Measurements from ENCODE around the gene TCF19. TPM values are rescaled to one million over a fixed set of nuclear protein-coding genes. Genes with fewer than 3 reads are reported as not detected.
"Not testable (repeated sequence)": the region's sequence is repeated elsewhere in the genome, so short reads cannot be mapped to it uniquely, and the experiment has no call there.

Gene TCF19
- total RNA-seq, 6 donors from 2014 or later, result 4.2 to 10.0 (median 5.3) TPM

DNA sequence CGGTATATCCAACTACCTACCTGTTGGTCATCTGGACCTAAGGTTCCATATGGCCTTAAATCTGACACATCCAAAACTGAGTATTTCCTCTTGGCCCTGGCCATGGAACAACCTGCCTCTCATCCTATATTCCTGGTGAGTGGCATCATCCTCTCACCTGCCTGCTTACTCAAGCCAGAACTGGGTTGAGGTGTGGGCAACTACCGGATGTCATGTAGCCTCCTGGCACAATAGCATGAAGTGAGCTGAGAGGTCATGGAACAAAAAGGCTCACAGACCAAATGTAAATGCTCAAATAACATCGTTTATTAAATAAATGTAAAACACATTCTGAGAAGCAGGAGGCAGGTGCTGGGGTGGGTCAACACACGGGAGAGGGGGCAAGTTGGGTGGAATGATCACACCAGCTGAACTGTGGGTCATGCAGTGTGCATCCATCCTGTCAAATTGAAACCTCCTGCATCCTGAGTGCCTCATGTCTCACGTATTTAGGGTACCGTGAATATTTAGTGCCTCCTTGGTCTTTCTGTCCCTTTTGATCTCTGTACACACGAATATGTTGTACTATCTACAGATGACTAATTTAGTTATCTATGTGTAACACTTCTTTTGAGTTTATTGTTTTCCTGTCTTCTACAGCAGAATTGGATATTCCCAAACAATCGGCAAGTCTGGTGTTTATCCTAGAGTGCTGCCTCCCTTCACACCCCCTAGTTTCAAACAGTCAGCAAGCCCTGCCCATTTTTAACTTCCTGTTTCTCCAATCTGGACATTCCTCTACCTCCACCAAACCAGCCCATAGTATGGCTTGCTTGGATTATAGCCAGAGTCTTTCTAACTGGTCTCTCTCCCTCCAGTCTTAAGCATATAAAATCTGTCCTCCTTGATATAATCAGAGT lies 20.0 kb downstream of the TCF19 start:
- no peak for DNase-seq
- no peak for ATAC-seq (ENCODE audit: low FRiP score in 2 of 2)
- H3K36me3 ChIP-seq, result peaks cover 0 to 3% (median 0%) of the 10 kb centered on the region in 4 donors
- no peak overlapping the region for H3K27ac ChIP-seq
- TF ChIP-seq POLR2AphosphoS5 (IDR thresholded peaks at IDR 0.05), result no peak
- TF ChIP-seq POLR2A (IDR thresholded peaks at IDR 0.05), result no peak
- TF ChIP-seq EP300 (IDR thresholded peaks at IDR 0.05), result no peak
- TF ChIP-seq, protein P1, sequence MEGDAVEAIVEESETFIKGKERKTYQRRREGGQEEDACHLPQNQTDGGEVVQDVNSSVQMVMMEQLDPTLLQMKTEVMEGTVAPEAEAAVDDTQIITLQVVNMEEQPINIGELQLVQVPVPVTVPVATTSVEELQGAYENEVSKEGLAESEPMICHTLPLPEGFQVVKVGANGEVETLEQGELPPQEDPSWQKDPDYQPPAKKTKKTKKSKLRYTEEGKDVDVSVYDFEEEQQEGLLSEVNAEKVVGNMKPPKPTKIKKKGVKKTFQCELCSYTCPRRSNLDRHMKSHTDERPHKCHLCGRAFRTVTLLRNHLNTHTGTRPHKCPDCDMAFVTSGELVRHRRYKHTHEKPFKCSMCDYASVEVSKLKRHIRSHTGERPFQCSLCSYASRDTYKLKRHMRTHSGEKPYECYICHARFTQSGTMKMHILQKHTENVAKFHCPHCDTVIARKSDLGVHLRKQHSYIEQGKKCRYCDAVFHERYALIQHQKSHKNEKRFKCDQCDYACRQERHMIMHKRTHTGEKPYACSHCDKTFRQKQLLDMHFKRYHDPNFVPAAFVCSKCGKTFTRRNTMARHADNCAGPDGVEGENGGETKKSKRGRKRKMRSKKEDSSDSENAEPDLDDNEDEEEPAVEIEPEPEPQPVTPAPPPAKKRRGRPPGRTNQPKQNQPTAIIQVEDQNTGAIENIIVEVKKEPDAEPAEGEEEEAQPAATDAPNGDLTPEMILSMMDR (IDR thresholded peaks at IDR 0.05), result no peak
- peaks cover 0 to 21% (median 5%) of the 10 kb centered on the region in 4 donors for H3K4me1 ChIP-seq
- 46 to 47% methylated on average over 7 to 8 of the region's 8 CpGs for WGBS, 2 donors
- H3K4me3 ChIP-seq, result no peak overlapping the region
- no peaks in the 10 kb centered on the region for H3K9me3 ChIP-seq
- H3K27me3 ChIP-seq, result no peaks in the 10 kb centered on the region

DNA sequence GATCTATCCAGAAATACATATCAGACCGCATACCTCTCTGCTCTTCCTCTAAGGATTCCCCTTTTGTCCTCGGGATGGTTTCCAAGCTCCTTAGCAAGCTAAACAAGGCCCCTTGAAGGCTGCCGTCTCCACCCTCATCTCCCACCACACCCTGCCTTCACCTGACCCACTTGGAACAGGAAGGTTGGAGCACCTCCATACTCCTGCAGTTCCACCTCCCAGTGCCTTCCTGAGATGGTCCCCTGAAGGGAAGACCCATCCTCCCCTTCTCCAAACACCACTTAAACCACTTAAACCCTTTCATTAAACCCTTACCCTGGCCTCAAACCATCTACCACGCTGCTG lies 20.6 kb downstream of the TCF19 start:
- no peak for ATAC-seq (ENCODE audit: low FRiP score in 2 of 2)
- no peaks in the 10 kb centered on the region for H3K27me3 ChIP-seq
- H3K27ac ChIP-seq, result no peak overlapping the region
- no peaks in the 10 kb centered on the region for H3K9me3 ChIP-seq
- 57 to 58% methylated on average over 4 of the region's 4 CpGs for WGBS, 2 donors
- H3K4me3 ChIP-seq, result no peak overlapping the region
- no peak for DNase-seq
- TF ChIP-seq EP300 (IDR thresholded peaks at IDR 0.05), result no peak
- TF ChIP-seq POLR2A (IDR thresholded peaks at IDR 0.05), result no peak
- TF ChIP-seq POLR2AphosphoS5 (IDR thresholded peaks at IDR 0.05), result no peak
- TF ChIP-seq, protein P1 (IDR thresholded peaks at IDR 0.05), result no peak
- peaks cover 0 to 3% (median 0%) of the 10 kb centered on the region in 4 donors for H3K36me3 ChIP-seq
- H3K4me1 ChIP-seq, result peaks cover 0 to 21% (median 5%) of the 10 kb centered on the region in 4 donors

DNA sequence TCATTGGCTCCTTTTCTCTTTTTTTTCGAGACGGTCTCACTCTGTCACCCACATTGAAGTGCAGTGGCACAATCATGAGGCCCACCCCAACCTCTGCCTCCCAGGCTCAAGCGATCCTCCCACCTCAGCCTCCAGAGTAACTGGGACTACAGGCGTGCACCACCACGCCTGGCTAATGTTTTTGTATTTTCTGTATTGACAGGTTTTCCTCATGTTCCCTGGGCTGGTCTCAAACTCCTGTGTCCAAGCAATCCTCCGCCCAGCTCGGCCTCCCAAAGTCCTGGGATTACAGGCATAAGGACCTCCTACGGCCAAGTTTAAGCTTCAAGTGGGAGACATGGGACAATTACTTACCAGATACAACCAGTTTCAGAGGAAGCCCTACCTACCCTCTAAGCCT lies 21.5 kb downstream of the TCF19 start:
- H3K36me3 ChIP-seq, result peaks cover 0 to 3% (median 0%) of the 10 kb centered on the region in 4 donors
- TF ChIP-seq POLR2A (IDR thresholded peaks at IDR 0.05), result no peak
- TF ChIP-seq POLR2AphosphoS5 (IDR thresholded peaks at IDR 0.05), result no peak
- TF ChIP-seq, protein P1 (IDR thresholded peaks at IDR 0.05), result no peak
- TF ChIP-seq EP300 (IDR thresholded peaks at IDR 0.05), result no peak
- DNase-seq (no peak), ATAC-seq (ENCODE audit: low FRiP score in 2 of 2) (no peak)
- peaks cover 0 to 21% (median 5%) of the 10 kb centered on the region in 4 donors for H3K4me1 ChIP-seq
- 92 to 97% methylated on average over 8 of the region's 8 CpGs for WGBS, 2 donors
- no peaks in the 10 kb centered on the region for H3K27me3 ChIP-seq
- H3K9me3 ChIP-seq, result no peaks in the 10 kb centered on the region
- H3K27ac ChIP-seq, result peak overlapping the region in 1 of 4 donors; percentile 83
- peak overlapping the region in 3 of 4 donors; percentile 33 to 58 (median 35) for H3K4me3 ChIP-seq

DNA sequence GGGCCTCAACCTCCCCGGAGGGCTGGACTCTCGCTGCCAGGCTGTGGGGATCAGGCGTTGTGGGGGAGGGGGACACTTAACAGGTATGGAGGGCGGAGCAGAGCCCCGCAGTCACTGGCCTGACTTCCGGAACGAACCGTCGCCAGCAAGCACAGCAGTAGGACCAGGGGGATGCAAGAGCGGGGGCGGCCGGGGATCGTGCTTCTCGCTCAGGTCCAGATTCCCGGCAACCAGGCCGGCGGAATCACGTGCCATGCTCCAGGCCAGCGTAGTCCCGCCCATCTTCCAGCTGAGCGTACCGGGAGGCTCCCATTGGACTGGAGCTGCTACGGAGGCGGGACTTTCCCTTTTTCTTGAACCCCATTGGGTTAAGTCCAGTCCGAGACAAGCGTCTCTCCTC lies 22.1 kb downstream of the TCF19 start:
- WGBS, 2 donors, result 82 to 86% methylated on average over 18 to 23 of the region's 26 CpGs
- peak; percentile 67 to 86 for DNase-seq
- Histone ChIP-seq H3K4me3 (peak overlapping the region in 3 of 4 donors; percentile 33 to 58 (median 35)), H3K27me3 (no peaks in the 10 kb centered on the region), H3K9me3 (no peaks in the 10 kb centered on the region), H3K4me1 (peaks cover 0 to 21% (median 5%) of the 10 kb centered on the region in 4 donors), H3K36me3 (no peaks in the 10 kb centered on the region), H3K27ac (peak overlapping the region in 2 of 4 donors; percentile 19 to 83)
- TF ChIP-seq POLR2AphosphoS5 (IDR thresholded peaks at IDR 0.05) (no peak), POLR2A (IDR thresholded peaks at IDR 0.05) (peak in 1 of 4 donors; percentile 33)
- peak; percentile 96 to 99 for ATAC-seq (ENCODE audit: low FRiP score in 2 of 2)

DNA sequence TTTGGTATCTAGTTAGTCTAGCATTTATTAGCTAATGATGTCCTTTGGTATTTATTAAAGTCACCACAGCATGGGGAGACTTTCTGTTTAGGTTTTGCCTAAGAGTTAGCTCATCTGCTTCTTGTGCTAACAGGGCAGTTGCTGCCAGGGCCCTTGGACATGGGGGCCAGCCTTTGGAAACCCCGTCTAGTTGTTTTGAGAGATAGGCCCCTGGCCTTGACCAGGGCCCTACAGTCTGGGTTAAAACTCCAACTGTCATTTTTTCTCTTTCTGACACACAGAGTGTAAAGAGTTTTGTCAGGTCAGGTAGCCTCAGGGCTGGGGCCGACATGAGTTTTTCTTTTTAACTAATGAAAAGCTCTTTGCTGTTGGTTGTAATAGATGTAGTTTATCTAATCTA lies 24.9 kb downstream of the TCF19 start:
- 50 to 74% methylated on average over 2 of the region's 2 CpGs for WGBS, 2 donors
- not testable (repeated sequence) for H3K27me3 ChIP-seq; H3K4me3 ChIP-seq; H3K36me3 ChIP-seq; ATAC-seq (ENCODE audit: low FRiP score in 2 of 2); H3K9me3 ChIP-seq; H3K27ac ChIP-seq; DNase-seq
- H3K4me1 ChIP-seq, result peaks cover 0 to 28% (median 6%) of the 10 kb centered on the region in 4 donors

DNA sequence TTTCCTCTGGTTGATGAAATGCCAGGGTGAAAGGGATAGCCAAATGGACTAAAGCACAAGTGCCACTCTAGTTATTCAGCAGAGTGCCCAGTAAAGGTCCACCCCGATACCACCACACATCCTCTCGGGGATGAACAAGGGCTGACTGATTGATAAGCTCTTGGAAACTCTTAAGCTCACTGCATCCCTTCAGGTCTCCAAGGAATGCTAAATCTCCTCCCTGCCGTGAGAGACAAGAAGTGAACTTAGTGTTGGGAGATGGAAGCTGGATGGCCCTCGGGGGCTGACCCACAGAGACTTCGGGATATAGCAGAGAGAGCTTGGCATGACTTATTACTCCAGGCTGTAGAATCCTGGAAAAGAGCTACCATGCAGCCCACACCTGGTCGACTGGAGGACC lies 25.5 kb downstream of the TCF19 start:
- 81 to 83% methylated on average over 6 of the region's 6 CpGs for WGBS, 2 donors
- not testable (repeated sequence) for H3K27ac ChIP-seq; H3K9me3 ChIP-seq; H3K27me3 ChIP-seq; ATAC-seq (ENCODE audit: low FRiP score in 2 of 2); DNase-seq; H3K36me3 ChIP-seq
- H3K4me3 ChIP-seq, result peak overlapping the region in 1 of 4 donors; percentile 5
- peaks cover 0 to 22% (median 3%) of the 10 kb centered on the region in 4 donors for H3K4me1 ChIP-seq

DNA sequence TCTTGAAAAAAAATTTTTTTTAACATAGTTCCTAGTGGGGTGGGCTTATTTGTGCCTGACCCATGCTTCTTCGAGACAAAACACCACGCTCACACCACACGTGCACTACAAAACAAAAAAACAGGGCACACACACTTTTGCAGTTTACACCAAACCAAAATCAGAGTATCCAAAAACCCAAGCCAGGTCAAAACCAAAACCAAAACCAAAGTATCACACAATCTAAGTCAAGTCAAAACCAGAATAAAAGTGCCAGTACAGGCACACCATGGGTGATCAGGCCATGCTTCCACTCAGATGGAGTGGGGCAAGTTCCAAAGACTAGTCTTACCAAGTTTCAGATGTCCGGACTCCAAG lies 27.3 kb downstream of the TCF19 start:
- not testable (repeated sequence) for H3K9me3 ChIP-seq; H3K36me3 ChIP-seq; H3K27me3 ChIP-seq; DNase-seq; ATAC-seq (ENCODE audit: low FRiP score in 2 of 2)
- peak overlapping the region; percentile 73 to 84 (median 78) for H3K27ac ChIP-seq
- H3K4me3 ChIP-seq, result peak overlapping the region; percentile 4 to 38 (median 22)
- peaks cover 0 to 13% (median 2%) of the 10 kb centered on the region in 4 donors for H3K4me1 ChIP-seq
- 60 to 67% methylated on average over 4 of the region's 4 CpGs for WGBS, 2 donors

All from upper lobe of left lung (tissue), 6 donors.